GM12878 (cell line): ENCODE data around the gene MID1. TPM values are rescaled to one million over a fixed set of nuclear protein-coding genes. Genes with fewer than 3 reads are reported as not detected.

Source experiments
- ATAC-seq: fragments of 200-7000 bp; cut with Tn5 transposase; 3 replicates; pipeline ENCODE4 v1.9.1; 2020; ENCODE audit warnings: mild to moderate bottlenecking, moderate library complexity
- BruUV-seq: library from RNA; stranded (reverse); fragments of 400-500 nt; replicated peaks from 2 replicates; lab custom pipeline; 2021; lab: Mats Ljungman, UMichigan
- CTCF ChIA-PET: fragments of 300-600 bp; sonication (Branson Sonifier 250); formaldehyde crosslinking; extraction: SDS; loops from one replicate; lab custom pipeline; 2021; ENCODE audit warnings: inconsistent platforms; lab: Yijun Ruan, JAX
- POLR2A ChIA-PET: fragments of 350-600 bp; formaldehyde crosslinking; extraction: SDS; loops from one replicate; lab custom pipeline; 2021; ENCODE audit warnings: inconsistent platforms; lab: Charles Lee
- RAD21 ChIA-PET: fragments of 300-600 bp; sonication (Branson Sonifier 250); formaldehyde crosslinking; loops from one replicate; lab custom pipeline; 2023; ENCODE audit warnings: antibody characterized with exemption; ENCODE audit not compliant: unreplicated experiment; lab: Charles Lee
- SMC1A ChIA-PET: fragments of 300-600 bp; sonication (Branson Sonifier 250); formaldehyde crosslinking; loops from one replicate; lab custom pipeline; 2023; ENCODE audit not compliant: unreplicated experiment, uncharacterized antibody; lab: Charles Lee
- DNase-seq: peaks from one replicate; pipeline ENCODE4 v3.0.0-alpha.2; 2011; ENCODE audit warnings: low read depth, low spot score
- FAIRE-seq: peaks from 3 replicates; lab custom pipeline; 2011; peaks lifted over from hg19 to GRCh38; lab: Jason Lieb, UNC
- H2AFZ ChIP-seq: 2 replicates; pipeline ENCODE4 v1.6.0; 2011; ENCODE audit warnings: low read depth, low read length, control low read depth; ENCODE audit not compliant: control insufficient read depth
- H3K27ac ChIP-seq: 2 replicates; pipeline ENCODE4 v1.5.1; 2011; ENCODE audit warnings: control low read depth; ENCODE audit not compliant: control insufficient read depth, insufficient read depth
- H3K27me3 ChIP-seq, 2 experiments: replicated peaks in 1 of 2; 2 replicates each; pipeline versions ENCODE4 v1.6.0 to v1.6.1; 2011; ENCODE audit warnings: low read length in 1 of 2; ENCODE audit not compliant: control insufficient read depth in 2 of 2, insufficient read depth in 2 of 2
- H3K36me3 ChIP-seq, 2 experiments: 2 replicates each; pipeline ENCODE4 v1.5.1; 2011; ENCODE audit warnings: low read length in 1 of 2; ENCODE audit not compliant: control insufficient read depth in 2 of 2, insufficient read depth in 2 of 2
- H3K4me1 ChIP-seq: 2 replicates; pipeline ENCODE4 v1.6.1; 2011; ENCODE audit warnings: mild to moderate bottlenecking, low read length, moderate library complexity, mixed read lengths; ENCODE audit not compliant: control insufficient read depth, insufficient read depth
- H3K4me2 ChIP-seq: 2 replicates; pipeline ENCODE4 v1.6.0; 2011; ENCODE audit warnings: control low read depth; ENCODE audit not compliant: control insufficient read depth, insufficient read depth
- H3K4me3 ChIP-seq: fragments of 200-600 bp; sonication (generic); 2 replicates; pipeline ENCODE4 v1.5.1; 2016
- H3K79me2 ChIP-seq: 2 replicates; pipeline ENCODE4 v1.6.0; 2011; ENCODE audit warnings: low read length; ENCODE audit not compliant: control insufficient read depth, insufficient read depth
- H3K9ac ChIP-seq: 2 replicates; pipeline ENCODE4 v1.8.0; 2011; ENCODE audit warnings: low read length, control low read depth, mixed read lengths; ENCODE audit not compliant: control insufficient read depth, insufficient read depth
- H3K9me3 ChIP-seq: replicated peaks from 3 replicates; pipeline ENCODE4 v1.5.1; 2011; ENCODE audit warnings: mild to moderate bottlenecking, low read length; ENCODE audit not compliant: control insufficient read depth, insufficient read depth
- H4K20me1 ChIP-seq: 2 replicates; pipeline ENCODE4 v1.6.0; 2011; ENCODE audit not compliant: control insufficient read depth, insufficient read depth
- CBX3 ChIP-seq: fragments of 200-600 bp; sonication (generic); IDR thresholded peaks from 2 replicates; pipeline ENCODE4 v1.6.1; 2016; ENCODE audit warnings: low read depth, borderline replicate concordance
- CHD1 ChIP-seq: IDR thresholded peaks from 2 replicates; pipeline ENCODE4 v1.6.1; 2012; ENCODE audit warnings: low read depth, low read length, improper control_type of control experiment
- ESRRA ChIP-seq: IDR thresholded peaks from 2 replicates; pipeline ENCODE4 v1.6.1; 2012; ENCODE audit warnings: mild to moderate bottlenecking, low read length, improper control_type of control experiment
- HDAC2 ChIP-seq: fragments of 200-600 bp; sonication (generic); IDR thresholded peaks from 2 replicates; pipeline ENCODE4 v1.6.1; 2017
- MXI1 ChIP-seq: fragments of 150-350 bp; IDR thresholded peaks from 2 replicates; pipeline ENCODE4 v1.6.1; 2011; ENCODE audit warnings: low read depth, mild to moderate bottlenecking, inconsistent platforms, low read length, improper control_type of control experiment
- NR2C1 ChIP-seq: fragments of 450-650 bp; IDR thresholded peaks from 2 replicates; pipeline ENCODE4 v1.6.1; 2017; ENCODE audit warnings: antibody characterized with exemption, mild to moderate bottlenecking, moderate library complexity
- POU2F2 ChIP-seq: IDR thresholded peaks from 3 replicates; pipeline ENCODE4 v1.6.1; 2011; ENCODE audit warnings: low read depth, mild to moderate bottlenecking, low read length, borderline replicate concordance
- SMAD1 ChIP-seq: fragments of 450-650 bp; IDR thresholded peaks from 2 replicates; pipeline ENCODE4 v1.6.1; 2018; ENCODE audit warnings: mild to moderate bottlenecking, low read depth; ENCODE audit not compliant: partially characterized antibody
- SUPT20H ChIP-seq: IDR thresholded peaks from 2 replicates; pipeline ENCODE4 v1.6.1; 2011; ENCODE audit warnings: low read depth, mild to moderate bottlenecking, low read length, moderate library complexity, borderline replicate concordance; ENCODE audit not compliant: control insufficient read depth
- YBX1 ChIP-seq: fragments of 450-650 bp; IDR thresholded peaks from 2 replicates; pipeline ENCODE4 v1.6.1; 2016; ENCODE audit warnings: antibody characterized with exemption
- ZBTB33 ChIP-seq: fragments of 450-650 bp; IDR thresholded peaks from 2 replicates; pipeline ENCODE4 v1.6.1; 2017; ENCODE audit warnings: mild to moderate bottlenecking
- WGBS: methylation state at CpG from one replicate; pipeline ENCODE4 v1.1.6; 2016; ENCODE audit warnings: low lambda C conversion rate; ENCODE audit not compliant: insufficient replicate concordance, insufficient coverage; ENCODE audit errors: missing lambda C conversion rate; 5-methylcytosine and 5-hydroxymethylcytosine counted together
- in situ Hi-C: fragments of 300-500 bp; cut with MboI; formaldehyde crosslinking; loops from 9 replicates; pipeline ENCODE4 v1.14.3; 2018; ENCODE audit warnings: mixed read lengths
- intact Hi-C: fragments of 100-400 bp; cut with micrococcal nuclease; formaldehyde crosslinking; loops from one replicate; pipeline ENCODE4 v1.14.2; 2022; ENCODE audit not compliant: unreplicated experiment
- polyA plus RNA-seq, 11 experiments: library from polyadenylated mRNA; depleted of rRNA in 4 of 11; unstranded in 6 of 11; stranded (reverse) in 5 of 11; fragments of >200 nt; fragmentation: Nextera tagmentation in 4 of 11; fragmentation: Illumina TruSeq in 1 of 11; extraction: Ambion mirVana in 4 of 11; extraction: Trizol in 1 of 11; gene quantifications; 1 replicate in 1 of 11; 2 replicates in 10 of 11; pipeline versions ENCODE4 v1.2.1 to v1.2.3, GENCODE V29; 2011 to 2016; ENCODE audit warnings: inconsistent platforms in 2 of 11, missing spikeins in 2 of 11, low read depth in 1 of 11
- total RNA-seq, 4 experiments: library from RNA; depleted of rRNA in 3 of 4; stranded (reverse); fragments of >200 nt in 3 of 4; fragmentation: Illumina TruSeq in 1 of 4; extraction: Trizol in 1 of 4; gene quantifications; 2 replicates each; pipeline versions ENCODE4 v1.2.1 to v1.2.3, GENCODE V29; 2013 to 2021

Gene MID1
- total and polyA plus RNA-seq, 10 of the 15 experiments (the other 5 are each of a cell fraction or from before 2014, with no cell fraction given) = 0.04 to 0.51 (median 0.14) TPM; not detected in 1

GRCh38 chrX:10537308-10537707 is 83.1 kb downstream of the MID1 start:
- no peak overlapping the region for H3K4me2 ChIP-seq
- no peak overlapping the region for H3K9ac ChIP-seq
- ATAC-seq (no peak), DNase-seq (no peak), FAIRE-seq (no peak)
- H3K27ac ChIP-seq = no peak overlapping the region
- H2AFZ ChIP-seq = no peak overlapping the region
- no peaks in the 10 kb centered on the region for H3K9me3 ChIP-seq
- H3K27me3 ChIP-seq = no peaks in the 10 kb centered on the region
- no peaks in the 10 kb centered on the region for H4K20me1 ChIP-seq
- no peak overlapping the region for H3K4me3 ChIP-seq
- no peaks in the 10 kb centered on the region for H3K36me3 ChIP-seq
- H3K4me1 ChIP-seq = no peaks in the 10 kb centered on the region
- no peaks in the 10 kb centered on the region for H3K79me2 ChIP-seq
- CTCF ChIA-PET = interaction anchor here (0.7 kb wide), 1 partner anchor 62 kb away, joined by 5 read pairs; no protein-coding TSS in a partner anchor
- WGBS = 4% methylated on average over 2 of the region's 2 CpGs
- TF ChIP-seq CBX3 (no peak), ZBTB33 (no peak)
- TF ChIP-seq, all 136 proteins: peak for 0
- intact Hi-C loops (no loop called here), in situ Hi-C loops (no loop called here)
- BruUV-seq = no TSS peak
- ChIA-PET RAD21 (no interaction called here), SMC1A (interaction anchor here (1.1 kb wide), 1 partner anchor 12 kb away, joined by 5 read pairs; no protein-coding TSS in a partner anchor), POLR2A (no interaction called here)

- TF ChIP-seq MXI1 (no peak), CHD1 (no peak), YBX1 (no peak), SMAD1 (no peak), SUPT20H (no peak), NR2C1 (no peak), HDAC2 (no peak), POU2F2 (no peak), ESRRA (no peak)
- H3K27ac ChIP-seq = no peak overlapping the region
- intact Hi-C loops = no loop called here
- no peak overlapping the region for H2AFZ ChIP-seq
- in situ Hi-C loops = no loop called here
- RAD21 ChIA-PET = no interaction called here
- no peak for FAIRE-seq
- DNase-seq = no peak
- no peaks in the 10 kb centered on the region for H3K79me2 ChIP-seq
- WGBS = 43% methylated on average over 5 of the region's 5 CpGs
- no TSS peak for BruUV-seq
- no peaks in the 10 kb centered on the region for H3K4me1 ChIP-seq
- POLR2A ChIA-PET = no interaction called here
- H3K27me3 ChIP-seq = no peaks in the 10 kb centered on the region
- no peaks in the 10 kb centered on the region for H4K20me1 ChIP-seq
- no peak overlapping the region for H3K9ac ChIP-seq
- H3K36me3 ChIP-seq = no peaks in the 10 kb centered on the region
- H3K9me3 ChIP-seq = no peaks in the 10 kb centered on the region
- CTCF ChIA-PET = interaction anchor here (0.7 kb wide), 1 partner anchor 62 kb away, joined by 5 read pairs; no protein-coding TSS in a partner anchor
- ATAC-seq = no peak
- SMC1A ChIA-PET = interaction anchor here (1.1 to 1.2 kb wide), 2 partner anchors 12 kb away, joined by 3 to 5 read pairs; no protein-coding TSS in a partner anchor
- no peak overlapping the region for H3K4me3 ChIP-seq
- H3K4me2 ChIP-seq = no peak overlapping the region
These were observed 83.6 kb downstream of the MID1 start for GRCh38 chrX:10536744-10537143.
